Measurements from ENCODE around the gene RPS14. TPM values are rescaled to one million over a fixed set of nuclear protein-coding genes. Genes with fewer than 3 reads are reported as not detected.

The RPS14 gene
- total and polyA plus RNA-seq, 5 donors = 1,254 to 1,870 (median 1,386) TPM

GRCh38 chr5:150397782-150398721, 51.5 kb downstream of the RPS14 start:
- Histone ChIP-seq H3K27ac (ENCODE audit: low read length) (no peak overlapping the region), H3K4me1 (ENCODE audit: control insufficient read depth, insufficient read depth, low read length) (peaks cover 3% of the 10 kb centered on the region), H3K27me3 (ENCODE audit: control insufficient read depth, insufficient read depth) (no peaks in the 10 kb centered on the region), H3K9me3 (ENCODE audit: control insufficient read depth, low read length) (no peaks in the 10 kb centered on the region), H3K4me3 (ENCODE audit: low read length) (no peak overlapping the region)
- WGBS = 92% methylated on average over 13 of the region's 13 CpGs
- no peak for ATAC-seq
- DNase-seq = peak in 1 of 3 donors; percentile 35
- intact Hi-C loops (cut with DNase I) = no loop called here

- WGBS = 93% methylated on average over 14 of the region's 14 CpGs
- DNase-seq (no peak), ATAC-seq (no peak)
- H3K27me3 ChIP-seq (ENCODE audit: control insufficient read depth, insufficient read depth) = no peaks in the 10 kb centered on the region
- no peaks in the 10 kb centered on the region for H3K9me3 ChIP-seq (ENCODE audit: control insufficient read depth, low read length)
- intact Hi-C loops (cut with DNase I) = no loop called here
- no peak overlapping the region for H3K27ac ChIP-seq (ENCODE audit: low read length)
- no peak overlapping the region for H3K4me3 ChIP-seq (ENCODE audit: low read length)
- peaks cover 3% of the 10 kb centered on the region for H3K4me1 ChIP-seq (ENCODE audit: control insufficient read depth, insufficient read depth, low read length)
Measured at GRCh38 chr5:150397146-150397781, 52.3 kb downstream of the RPS14 start.

DNA sequence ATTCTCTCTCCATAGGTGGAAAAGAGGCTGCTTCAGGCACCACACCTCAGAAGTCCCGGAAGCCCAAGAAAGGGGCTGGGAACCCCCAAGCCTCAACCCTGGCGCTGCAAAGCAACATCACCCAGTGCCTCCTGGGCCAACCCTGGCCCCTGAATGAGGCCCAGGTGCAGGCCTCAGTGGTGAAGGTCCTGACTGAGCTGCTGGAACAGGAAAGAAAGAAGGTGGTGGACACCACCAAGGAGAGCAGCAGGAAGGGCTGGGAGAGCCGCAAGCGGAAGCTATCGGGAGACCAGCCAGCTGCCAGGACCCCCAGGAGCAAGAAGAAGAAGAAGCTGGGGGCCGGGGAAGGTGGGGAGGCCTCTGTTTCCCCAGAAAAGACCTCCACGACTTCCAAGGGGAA, 53.3 kb downstream of the RPS14 start:
- H3K9me3 ChIP-seq (ENCODE audit: control insufficient read depth, low read length) = no peaks in the 10 kb centered on the region
- intact Hi-C loops (cut with DNase I) = no loop called here
- no peaks in the 10 kb centered on the region for H3K4me1 ChIP-seq (ENCODE audit: control insufficient read depth, insufficient read depth, low read length)
- no peaks in the 10 kb centered on the region for H3K27me3 ChIP-seq (ENCODE audit: control insufficient read depth, insufficient read depth)
- ATAC-seq (no peak), DNase-seq (no peak)
- H3K27ac ChIP-seq (ENCODE audit: low read length) = no peak overlapping the region
- H3K4me3 ChIP-seq (ENCODE audit: low read length) = no peak overlapping the region
- WGBS = 93% methylated on average over 7 of the region's 7 CpGs

- Histone ChIP-seq H3K9me3 (ENCODE audit: control insufficient read depth, low read length) (no peaks in the 10 kb centered on the region), H3K27me3 (ENCODE audit: control insufficient read depth, insufficient read depth) (no peaks in the 10 kb centered on the region), H3K4me3 (ENCODE audit: low read length) (no peak overlapping the region), H3K4me1 (ENCODE audit: control insufficient read depth, insufficient read depth, low read length) (no peaks in the 10 kb centered on the region), H3K27ac (ENCODE audit: low read length) (no peak overlapping the region)
- 86% methylated on average over 2 of the region's 2 CpGs for WGBS
- ATAC-seq = no peak
- intact Hi-C loops (cut with DNase I) = no loop called here
- no peak for DNase-seq
Measured at GRCh38 chr5:150395688-150395975, 53.9 kb downstream of the RPS14 start.

DNA sequence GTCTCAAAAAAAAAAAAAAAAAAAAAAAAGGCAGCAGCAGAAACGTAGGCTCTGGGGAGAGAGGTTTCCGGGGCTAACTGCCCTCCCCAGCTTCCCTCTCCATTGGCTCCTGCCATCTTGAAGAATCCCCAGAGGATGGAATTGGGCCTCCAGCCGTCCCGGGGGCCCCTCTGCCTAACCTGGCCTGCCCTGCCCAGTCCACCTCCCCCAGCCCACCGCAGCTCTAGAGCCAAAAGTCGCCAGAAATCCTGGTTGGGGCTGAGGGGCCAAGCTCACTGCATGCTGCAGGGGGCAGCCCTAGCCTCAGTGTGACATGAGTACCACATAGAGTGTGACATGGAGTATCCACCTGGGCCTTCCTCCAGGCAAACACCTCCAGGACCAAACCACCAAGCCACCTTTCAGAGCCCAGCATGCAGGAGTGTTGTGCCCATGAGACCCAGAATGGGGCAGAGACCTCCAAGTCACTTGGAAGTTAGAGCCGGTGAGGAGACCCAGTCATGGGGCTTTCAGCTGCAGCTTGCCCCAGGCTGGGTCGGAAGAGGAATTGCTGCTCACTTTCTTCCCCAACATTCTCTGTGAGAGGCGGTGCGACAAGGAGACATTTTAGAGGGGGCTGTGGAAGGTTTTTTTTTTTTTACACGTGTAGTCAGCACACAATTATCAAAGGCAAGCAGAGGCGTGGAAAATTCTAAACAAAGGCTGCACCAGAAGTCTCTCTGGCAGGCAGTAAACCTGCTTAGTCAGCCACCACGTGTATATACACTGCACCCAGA, 54.4 kb downstream of the RPS14 start:
- DNase-seq = no peak
- intact Hi-C loops (cut with DNase I) = no loop called here
- no peaks in the 10 kb centered on the region for H3K9me3 ChIP-seq (ENCODE audit: control insufficient read depth, low read length)
- ATAC-seq = no peak
- no peaks in the 10 kb centered on the region for H3K27me3 ChIP-seq (ENCODE audit: control insufficient read depth, insufficient read depth)
- no peak overlapping the region for H3K27ac ChIP-seq (ENCODE audit: low read length)
- no peak overlapping the region for H3K4me3 ChIP-seq (ENCODE audit: low read length)
- 79% methylated on average over 13 of the region's 13 CpGs for WGBS
- H3K4me1 ChIP-seq (ENCODE audit: control insufficient read depth, insufficient read depth, low read length) = no peaks in the 10 kb centered on the region

DNA sequence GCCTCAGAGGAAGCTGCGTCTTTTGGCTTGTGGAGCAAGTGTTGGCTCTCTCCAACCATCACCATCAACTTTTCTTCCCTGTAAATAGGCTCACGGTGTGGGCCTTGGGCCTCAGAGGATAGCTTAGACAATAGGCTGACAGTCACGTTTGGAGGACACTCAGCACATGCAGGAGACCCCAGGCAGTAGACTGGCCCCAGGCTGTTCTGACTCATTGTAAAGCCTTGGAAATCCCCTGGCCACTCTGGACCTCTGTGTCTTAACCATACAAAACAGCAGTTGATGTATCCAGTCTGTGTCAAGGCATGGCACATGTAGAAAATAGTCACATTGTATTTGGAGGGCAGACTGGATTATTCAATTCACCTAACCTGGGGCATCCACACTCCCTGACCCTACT, 55.4 kb downstream of the RPS14 start:
- Histone ChIP-seq H3K4me1 (ENCODE audit: control insufficient read depth, insufficient read depth, low read length) (no peaks in the 10 kb centered on the region), H3K27ac (ENCODE audit: low read length) (no peak overlapping the region), H3K9me3 (ENCODE audit: control insufficient read depth, low read length) (no peaks in the 10 kb centered on the region), H3K4me3 (ENCODE audit: low read length) (no peak overlapping the region), H3K27me3 (ENCODE audit: control insufficient read depth, insufficient read depth) (no peaks in the 10 kb centered on the region)
- 73% methylated on average over 3 of the region's 3 CpGs for WGBS
- ATAC-seq (no peak), DNase-seq (no peak)
- intact Hi-C loops (cut with DNase I) = no loop called here

DNA sequence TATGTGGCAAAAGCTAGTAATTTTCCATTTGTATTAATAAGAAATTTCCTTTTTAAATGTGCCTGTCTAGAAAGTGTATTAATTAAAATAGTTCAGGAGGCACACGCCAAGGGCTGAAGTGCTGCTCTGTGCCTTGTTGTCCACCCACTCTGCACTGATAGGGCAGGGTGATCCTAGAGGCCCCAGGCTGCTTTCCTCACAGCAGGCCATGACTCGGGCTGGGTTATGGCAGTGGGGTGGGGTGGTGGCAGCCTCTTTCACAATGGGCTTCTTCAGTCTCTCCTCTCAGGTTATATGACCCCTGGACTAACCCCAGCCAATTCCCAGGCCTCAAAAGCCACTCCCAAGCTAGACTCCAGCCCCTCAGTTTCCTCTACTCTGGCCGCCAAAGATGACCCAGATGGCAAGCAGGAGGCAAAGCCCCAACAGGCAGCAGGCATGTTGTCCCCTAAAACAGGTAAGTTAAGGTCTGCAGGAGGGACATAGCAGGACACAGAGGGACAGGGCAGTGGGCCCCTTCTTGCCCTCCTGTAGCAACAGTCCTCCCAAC, 56.4 kb downstream of the RPS14 start:
- H3K27me3 ChIP-seq (ENCODE audit: control insufficient read depth, insufficient read depth) = no peaks in the 10 kb centered on the region
- H3K27ac ChIP-seq (ENCODE audit: low read length) = no peak overlapping the region
- no peak for ATAC-seq
- WGBS = 84% methylated on average over 3 of the region's 3 CpGs
- no peak overlapping the region for H3K4me3 ChIP-seq (ENCODE audit: low read length)
- DNase-seq = no peak
- no peaks in the 10 kb centered on the region for H3K4me1 ChIP-seq (ENCODE audit: control insufficient read depth, insufficient read depth, low read length)
- H3K9me3 ChIP-seq (ENCODE audit: control insufficient read depth, low read length) = no peaks in the 10 kb centered on the region
- intact Hi-C loops (cut with DNase I) = no loop called here

DNA sequence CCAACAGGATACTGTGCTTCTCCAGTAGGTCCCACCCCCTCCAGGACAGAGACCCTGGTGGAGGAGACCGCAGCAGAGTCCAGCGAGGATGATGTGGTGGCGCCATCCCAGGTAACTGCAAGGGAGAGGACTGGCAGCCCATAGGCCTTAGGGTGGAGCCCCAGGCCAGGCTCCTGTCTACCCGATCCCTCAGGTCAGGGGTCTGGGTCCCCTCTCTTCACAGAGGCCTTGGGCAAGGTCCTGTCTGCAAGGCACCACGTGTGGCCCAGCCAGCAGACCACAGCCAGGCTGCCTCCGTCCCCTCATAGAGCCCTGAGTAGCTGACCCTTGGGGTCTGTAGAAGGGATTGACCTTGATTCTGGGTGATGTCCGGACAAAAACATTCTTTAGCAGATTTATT, 56.9 kb downstream of the RPS14 start:
- no peak for ATAC-seq
- DNase-seq = no peak
- WGBS = 90% methylated on average over 7 of the region's 7 CpGs

More for the DNA sequence above, 56.9 kb downstream of the RPS14 start:
- intact Hi-C loops (cut with DNase I) = no loop called here
- H3K9me3 ChIP-seq (ENCODE audit: control insufficient read depth, low read length) = no peaks in the 10 kb centered on the region
- H3K4me1 ChIP-seq (ENCODE audit: control insufficient read depth, insufficient read depth, low read length) = no peaks in the 10 kb centered on the region
- no peak overlapping the region for H3K4me3 ChIP-seq (ENCODE audit: low read length)
- no peaks in the 10 kb centered on the region for H3K27me3 ChIP-seq (ENCODE audit: control insufficient read depth, insufficient read depth)
- no peak overlapping the region for H3K27ac ChIP-seq (ENCODE audit: low read length)

Other genes with a start within 250 kb of the RPS14 start
- gene CAMK2A, start 160.0 kb downstream of the RPS14 start, total RNA-seq = 10 to 100 TPM in 3 of 4 donors, 1 to 10 TPM in 1; 8.0 to 18.4 (median 14.8) TPM
- gene CAMK2A, start 160.0 kb downstream of the RPS14 start, polyA plus RNA-seq = 15.4 TPM
- 1 to 10 TPM in 1 of 4 donors, under 1 TPM in 3; 0.49 to 1.1 (median 0.66) TPM for gene ARSI, start 146.8 kb downstream of the RPS14 start, total RNA-seq
- 0.25 TPM for gene ARSI, start 146.8 kb downstream of the RPS14 start, polyA plus RNA-seq
- 10 to 100 TPM; 14.3 to 22.7 (median 17.5) TPM for gene TCOF1, start 92.0 kb downstream of the RPS14 start, total RNA-seq
- gene TCOF1, start 92.0 kb downstream of the RPS14 start, polyA plus RNA-seq = 11.9 TPM
- gene CD74, start 36.8 kb downstream of the RPS14 start, total RNA-seq = 100 to 1,000 TPM; 222 to 331 (median 251) TPM
- gene CD74, start 36.8 kb downstream of the RPS14 start, polyA plus RNA-seq = 201 TPM
- gene NDST1, start 58.4 kb upstream of the RPS14 start, total RNA-seq = 10 to 100 TPM; 53.1 to 67.8 (median 58.7) TPM
- 45.9 TPM for gene NDST1, start 58.4 kb upstream of the RPS14 start, polyA plus RNA-seq
- 100 to 1,000 TPM; 552 to 675 (median 584) TPM for gene SYNPO, start 190.9 kb upstream of the RPS14 start, total RNA-seq
- 625 TPM for gene SYNPO, start 190.9 kb upstream of the RPS14 start, polyA plus RNA-seq
- 1 to 10 TPM; 4.0 to 9.3 (median 5.2) TPM for gene MYOZ3, start 211.5 kb upstream of the RPS14 start, total RNA-seq
- gene MYOZ3, start 211.5 kb upstream of the RPS14 start, polyA plus RNA-seq = 3.3 TPM

All from right cardiac atrium (tissue), 5 donors.